GM21786 (cell line): ENCODE results near the gene OAF.
A peak's percentile ranks its signal among the peaks of the same experiment; 100 is the strongest.
"Not testable (repeated sequence)": the region's sequence is repeated elsewhere in the genome, so short reads cannot be mapped to it uniquely, and the experiment has no call there.

Experiments used
- ATAC-seq: cut with Tn5 transposase; IDR thresholded peaks from one replicate; pipeline ENCODE4 v1.9.1; 2021; ENCODE audit not compliant: unreplicated experiment

Gene OAF

GRCh38 chr11:120210626-120211521, at the start of gene OAF:
OAF (plus strand) TSS chr11:120211032; CDS start chr11:120211280, 248 bp downstream.
- peak; percentile 64 for ATAC-seq

GRCh38 chr11:120167659-120168058, 43.2 kb upstream of the OAF start:
- ATAC-seq = no peak

GRCh38 chr11:120168108-120168959, 42.5 kb upstream of the OAF start:
- no peak for ATAC-seq

- ATAC-seq = no peak
These were observed 41.7 kb upstream of the OAF start for GRCh38 chr11:120168960-120169681.

- no peak for ATAC-seq
These were observed 40.7 kb upstream of the OAF start for GRCh38 chr11:120169981-120170698.

GRCh38 chr11:120170741-120171261, 40.0 kb upstream of the OAF start:
- ATAC-seq = no peak

GRCh38 chr11:120172054-120172911, 38.5 kb upstream of the OAF start:
- peak; percentile 61 for ATAC-seq

- no peak for ATAC-seq
These were observed 37.7 kb upstream of the OAF start for GRCh38 chr11:120173019-120173705.

- no peak for ATAC-seq
These were observed 37.0 kb upstream of the OAF start for GRCh38 chr11:120173807-120174206.

- no peak for ATAC-seq
These were observed 36.0 kb upstream of the OAF start for GRCh38 chr11:120174866-120175265.

- no peak for ATAC-seq
These were observed 32.2 kb upstream of the OAF start for GRCh38 chr11:120178561-120179056.

GRCh38 chr11:120179057-120179672, 31.7 kb upstream of the OAF start:
- no peak for ATAC-seq

GRCh38 chr11:120180063-120180462, 30.8 kb upstream of the OAF start:
- not testable (repeated sequence) for ATAC-seq

GRCh38 chr11:120180551-120181232, 30.1 kb upstream of the OAF start:
- no peak for ATAC-seq

- ATAC-seq = no peak
These were observed 29.4 kb upstream of the OAF start for GRCh38 chr11:120181376-120181975.

- ATAC-seq = no peak
These were observed 28.5 kb upstream of the OAF start for GRCh38 chr11:120182372-120182771.
